Renal pelvis (tissue), 4 donors: ENCODE measurements around the gene CDH4. TPM values are rescaled to one million over a fixed set of nuclear protein-coding genes. Genes with fewer than 3 reads are reported as not detected.

Experiments
- DNase-seq: peaks from one replicate; pipeline ENCODE4 v3.0.0-alpha.2; 2013
- polyA plus RNA-seq, 3 donors: library from polyadenylated mRNA; unstranded; fragments of 120-200 nt; gene quantifications; one replicate each; pipeline ENCODE4 v1.2.1, GENCODE V29; 2013; ENCODE audit not compliant: insufficient read length in 3 of 3

Gene CDH4
- polyA plus RNA-seq, 3 donors: 8.4 to 9.5 (median 8.7) TPM

- DNase-seq: no peak
Observed at GRCh38 chr20:61909028-61909427, 657.0 kb downstream of the CDH4 start.

- DNase-seq: no peak
Observed at GRCh38 chr20:61909821-61910220, 657.8 kb downstream of the CDH4 start.

DNA sequence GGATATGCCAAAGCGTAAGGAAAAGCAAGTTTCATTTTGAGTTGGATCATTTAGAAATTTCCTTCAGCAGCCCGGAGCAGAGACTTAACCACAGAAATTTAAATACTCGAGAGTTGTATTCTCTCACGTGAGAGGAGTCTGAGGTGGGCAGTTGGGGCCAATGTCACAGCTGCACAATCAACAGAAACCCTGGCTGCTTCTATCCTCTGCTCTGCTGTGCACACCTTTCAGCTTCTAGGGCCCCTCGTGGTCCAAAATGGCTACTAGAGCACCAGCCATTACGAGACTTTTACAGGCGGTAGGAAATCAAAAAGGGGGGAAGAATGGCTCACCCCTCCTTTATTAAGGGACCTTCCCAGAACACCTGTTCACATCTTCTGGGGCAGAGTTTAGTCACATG is 659.8 kb downstream of the CDH4 start:
- DNase-seq: no peak

GRCh38 chr20:61912665-61913422 is 660.8 kb downstream of the CDH4 start:
- no peak for DNase-seq

DNA sequence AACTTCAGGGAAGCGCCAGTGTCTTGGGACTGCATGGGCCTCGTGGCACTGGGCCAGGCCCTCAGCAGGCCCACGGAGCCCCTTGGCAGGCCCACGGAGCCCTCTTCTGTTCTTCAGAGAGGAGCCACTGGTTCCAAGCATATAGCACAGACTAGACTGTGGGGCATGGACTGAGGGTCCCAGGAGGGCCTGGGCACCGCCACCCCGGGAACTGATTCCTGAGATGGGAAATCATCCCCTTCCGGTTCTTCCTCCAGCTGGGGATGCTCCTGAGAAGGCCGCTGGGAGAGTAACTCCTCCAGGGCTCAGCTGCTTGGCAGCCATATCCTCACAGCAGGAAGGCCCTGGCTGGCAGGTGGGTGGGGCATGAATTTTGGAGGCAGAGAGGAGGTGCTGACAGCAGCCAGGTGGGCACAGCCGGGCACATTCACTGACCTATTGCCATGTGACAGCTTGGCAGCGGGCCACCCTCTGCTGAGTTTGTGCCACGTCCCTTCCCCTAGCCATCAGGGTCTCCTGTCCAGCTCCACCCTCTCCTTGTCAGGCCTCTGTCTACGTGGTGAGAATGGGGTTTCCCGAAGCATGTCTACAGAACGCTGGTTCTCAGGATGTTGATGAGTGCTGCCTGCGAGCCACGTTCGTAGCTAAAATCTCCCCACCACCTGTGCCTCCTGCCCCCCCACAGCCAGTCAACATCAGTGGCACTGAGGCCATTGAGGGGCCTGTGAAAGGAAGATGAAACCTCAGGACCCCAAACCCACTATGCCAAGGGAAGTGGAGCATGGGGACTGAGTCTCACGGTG is 661.6 kb downstream of the CDH4 start:
- DNase-seq: no peak

GRCh38 chr20:61915101-61915500 is 663.0 kb downstream of the CDH4 start:
- DNase-seq: no peak

GRCh38 chr20:61916318-61916891 is 664.3 kb downstream of the CDH4 start:
- DNase-seq: no peak

GRCh38 chr20:61917474-61918145 is 665.5 kb downstream of the CDH4 start:
- DNase-seq: no peak

DNA sequence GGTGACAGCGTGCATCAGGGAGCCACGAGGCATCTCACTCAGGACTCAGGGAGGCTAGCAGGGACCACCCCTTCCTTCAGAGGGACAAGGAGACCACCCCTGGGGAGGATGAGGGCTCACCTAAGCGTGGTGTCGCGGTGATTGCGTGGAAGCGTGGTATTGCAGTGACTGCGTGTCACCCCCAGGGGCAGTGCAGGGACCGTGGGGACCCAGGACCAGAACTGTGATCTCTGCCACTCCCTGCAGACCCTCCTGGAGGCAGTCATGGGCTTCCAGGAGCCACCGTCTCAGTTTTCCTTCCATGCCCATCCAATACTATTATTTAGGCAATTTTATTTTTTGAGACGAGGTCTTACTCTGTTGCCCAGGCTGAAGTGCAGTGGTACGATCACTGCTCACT is 666.5 kb downstream of the CDH4 start:
- no peak for DNase-seq

DNA sequence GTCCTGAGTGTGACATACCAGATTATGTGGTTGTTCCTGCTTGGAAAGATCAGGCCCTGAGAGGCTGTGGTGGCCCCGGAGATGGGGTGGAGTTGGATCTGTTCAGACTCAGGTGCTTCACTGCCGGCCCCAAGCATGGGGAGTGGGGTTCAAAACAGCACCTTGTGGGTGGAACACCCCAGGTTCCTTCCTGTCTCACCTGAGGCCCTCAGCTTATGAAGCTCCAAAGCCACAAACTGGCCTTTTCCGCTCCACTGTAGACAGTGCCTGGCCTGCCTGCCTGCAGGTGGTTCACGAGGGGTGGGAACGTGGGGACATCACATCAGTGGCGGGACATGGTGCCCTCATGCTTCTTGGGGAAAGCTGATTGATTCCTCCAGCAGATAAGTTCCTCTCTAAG is 667.2 kb downstream of the CDH4 start:
- no peak for DNase-seq

DNA sequence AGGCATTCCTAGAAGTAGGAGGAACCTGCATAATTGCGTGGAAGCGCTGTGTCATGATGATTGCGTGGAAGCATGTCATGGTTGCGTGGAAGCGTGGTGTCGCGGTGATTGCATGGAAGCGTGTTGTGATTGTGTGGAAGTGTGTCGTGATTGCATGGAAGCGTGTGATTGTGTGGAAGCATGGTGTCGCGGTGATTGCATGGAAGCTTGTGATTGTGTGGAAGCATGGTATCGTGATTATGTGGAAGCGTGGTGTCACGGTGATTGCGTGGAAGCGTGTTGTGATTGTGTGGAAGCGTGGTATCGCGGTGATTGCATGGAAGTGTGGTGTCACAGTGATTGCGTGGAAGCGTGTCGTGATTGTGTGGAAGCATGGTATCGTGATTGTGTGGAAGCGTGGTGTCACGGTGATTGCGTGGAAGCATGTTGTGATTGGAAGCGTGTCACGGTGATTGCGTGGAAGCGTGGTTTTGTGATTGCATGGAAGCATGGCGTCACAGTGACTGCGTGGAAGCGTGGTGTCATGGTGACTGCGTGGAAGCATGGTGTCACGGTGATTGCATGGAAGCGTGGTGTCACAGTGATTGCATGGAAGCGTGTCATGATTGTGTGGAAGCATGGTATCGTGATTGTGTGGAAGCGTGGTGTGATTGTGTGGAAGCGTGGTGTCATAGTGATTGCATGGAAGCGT is 667.8 kb downstream of the CDH4 start:
- no peak for DNase-seq

GRCh38 chr20:61922411-61922810 is 670.4 kb downstream of the CDH4 start:
- no peak for DNase-seq

DNA sequence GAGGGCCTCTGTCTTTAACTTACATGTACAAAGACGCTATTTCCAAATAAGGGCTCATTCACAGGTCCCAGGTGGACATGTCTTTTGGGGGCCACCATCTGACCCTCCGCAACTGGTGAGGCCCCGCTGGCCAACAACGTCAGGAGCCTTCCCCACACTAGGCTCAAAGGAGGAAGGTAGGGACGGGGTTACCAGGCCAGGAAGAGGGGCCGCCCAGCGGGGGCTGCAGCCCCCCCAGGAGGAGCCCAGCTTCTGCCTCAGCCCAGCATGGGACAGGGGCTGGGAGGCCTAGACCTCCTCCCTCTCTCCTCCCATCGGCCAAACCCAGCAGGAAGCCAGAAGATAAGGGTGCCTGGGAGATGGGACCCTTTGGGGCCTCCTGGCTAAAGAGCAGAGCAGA is 670.9 kb downstream of the CDH4 start:
- DNase-seq: no peak

DNA sequence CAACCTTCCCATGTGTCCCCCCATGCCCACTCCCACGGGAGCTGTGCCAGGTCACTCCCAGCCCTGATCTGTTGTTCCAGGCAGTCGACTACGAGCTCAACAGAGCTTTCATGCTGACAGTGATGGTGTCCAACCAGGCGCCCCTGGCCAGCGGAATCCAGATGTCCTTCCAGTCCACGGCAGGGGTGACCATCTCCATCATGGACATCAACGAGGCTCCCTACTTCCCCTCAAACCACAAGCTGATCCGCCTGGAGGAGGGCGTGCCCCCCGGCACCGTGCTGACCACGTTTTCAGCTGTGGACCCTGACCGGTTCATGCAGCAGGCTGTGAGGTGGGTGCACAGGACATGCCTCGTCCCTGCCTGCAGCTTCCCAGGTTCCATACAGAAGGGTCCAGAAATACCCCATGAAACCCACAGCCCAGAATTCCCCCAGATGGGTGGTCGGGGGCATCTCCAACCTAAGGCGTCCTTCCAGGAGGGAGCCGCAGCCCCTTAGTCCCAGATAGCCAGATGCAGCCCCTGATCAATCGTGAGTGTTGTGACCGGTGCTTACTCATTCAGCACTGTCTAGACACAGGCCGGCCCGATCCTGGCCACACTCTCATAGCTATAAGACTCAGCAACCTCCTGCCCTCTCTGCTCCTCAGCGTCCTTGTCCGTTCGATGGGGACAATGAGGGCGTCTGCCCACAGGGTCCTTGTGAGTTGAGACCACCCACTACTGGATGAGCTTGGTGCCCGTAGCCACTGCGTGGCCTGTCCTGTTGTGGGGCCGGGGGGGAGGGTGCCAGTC is 671.5 kb downstream of the CDH4 start:
- DNase-seq: no peak

- no peak for DNase-seq
Observed at GRCh38 chr20:61924211-61924857, 672.3 kb downstream of the CDH4 start.

DNA sequence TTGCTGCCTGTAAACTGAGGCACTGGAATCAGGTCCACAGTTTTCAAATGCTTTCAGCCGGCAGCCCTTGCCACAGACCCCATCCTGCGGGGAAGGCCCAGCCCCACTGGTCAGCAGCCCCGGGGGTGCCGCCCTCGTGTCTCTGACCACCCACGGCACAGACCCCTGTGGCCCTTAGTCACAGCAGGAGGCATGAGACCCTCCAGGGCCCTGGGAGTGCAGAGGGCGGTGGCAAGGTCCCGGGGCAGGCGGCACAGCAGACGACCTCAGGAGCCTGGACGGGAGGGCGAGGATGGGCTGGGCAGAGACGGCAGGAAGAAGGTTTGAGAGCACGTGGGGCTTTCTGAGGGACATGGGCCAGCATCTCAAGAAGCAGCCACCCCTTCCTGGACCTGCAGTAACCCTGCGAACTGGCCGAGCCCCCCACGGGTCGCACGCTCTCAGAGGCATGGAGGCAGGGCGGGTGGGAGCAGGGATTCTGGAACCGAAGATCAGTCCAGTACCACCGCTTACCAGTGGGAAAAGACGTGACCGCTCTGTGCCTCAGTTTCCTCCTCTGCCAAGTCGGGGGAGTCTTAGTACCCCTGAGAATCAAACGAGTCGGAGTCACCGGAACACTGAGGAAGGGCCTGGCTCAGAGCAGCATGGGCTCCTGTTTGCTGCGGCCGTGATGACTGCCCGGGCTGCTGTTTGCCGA is 672.9 kb downstream of the CDH4 start:
- no peak for DNase-seq

- DNase-seq: no peak
Observed at GRCh38 chr20:61925555-61926252, 673.6 kb downstream of the CDH4 start.

GRCh38 chr20:61926253-61926613 is 674.2 kb downstream of the CDH4 start:
- DNase-seq: no peak

DNA sequence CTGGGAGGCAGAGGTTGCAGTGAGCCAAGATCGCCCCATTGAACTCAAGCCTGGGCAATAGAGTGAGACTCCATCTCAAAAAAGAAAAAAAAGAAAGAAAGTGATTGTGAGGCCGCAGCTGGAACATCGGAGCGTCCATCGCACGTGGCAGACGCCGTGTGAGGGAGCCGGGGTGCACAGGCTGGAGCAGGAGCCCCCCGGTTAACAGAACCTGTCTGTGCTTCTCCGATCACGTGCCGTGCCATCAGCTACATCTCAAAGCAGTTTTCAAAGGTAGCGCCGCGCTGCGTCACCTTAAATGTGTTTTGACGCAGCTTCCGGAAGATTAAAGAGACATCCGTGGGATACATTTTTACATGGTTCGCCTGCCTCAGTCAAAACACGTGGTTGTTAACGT is 674.7 kb downstream of the CDH4 start:
- no peak for DNase-seq
